Tibial nerve (tissue), 4 donors: Measurements from ENCODE around the gene TMEM179B.

ENCODE experiments used
- EP300 ChIP-seq, 2 donors: sonication (generic); formaldehyde crosslinking; IDR thresholded peaks; one replicate each; pipeline ENCODE4 v1.6.1; 2017; ENCODE audit warnings: antibody characterized with exemption in 2 of 2, mild to moderate bottlenecking in 1 of 2
- POLR2A ChIP-seq, 2 donors: fragments of 450-650 bp; IDR thresholded peaks; one replicate each; pipeline ENCODE4 v1.6.1; 2017; ENCODE audit warnings: antibody characterized with exemption in 2 of 2, mild to moderate bottlenecking in 2 of 2, moderate library complexity in 2 of 2
- TF ChIP-seq, protein P1 (sequence below), 5 experiments: fragments of 200-600 bp in 3 of 5; fragments of 450-650 bp in 2 of 5; sonication (generic) in 3 of 5; IDR thresholded peaks; one replicate each; pipeline ENCODE4 v1.5.1; 2016 to 2019; ENCODE audit warnings: antibody characterized with exemption in 5 of 5, mild to moderate bottlenecking in 3 of 5, moderate library complexity in 2 of 5

GRCh38 chr11:62794201-62794775, 7.1 kb downstream of the TMEM179B start:
- TF ChIP-seq EP300 (IDR thresholded peaks at IDR 0.05) (no peak), POLR2A (IDR thresholded peaks at IDR 0.05) (no peak)
- TF ChIP-seq, protein P1, sequence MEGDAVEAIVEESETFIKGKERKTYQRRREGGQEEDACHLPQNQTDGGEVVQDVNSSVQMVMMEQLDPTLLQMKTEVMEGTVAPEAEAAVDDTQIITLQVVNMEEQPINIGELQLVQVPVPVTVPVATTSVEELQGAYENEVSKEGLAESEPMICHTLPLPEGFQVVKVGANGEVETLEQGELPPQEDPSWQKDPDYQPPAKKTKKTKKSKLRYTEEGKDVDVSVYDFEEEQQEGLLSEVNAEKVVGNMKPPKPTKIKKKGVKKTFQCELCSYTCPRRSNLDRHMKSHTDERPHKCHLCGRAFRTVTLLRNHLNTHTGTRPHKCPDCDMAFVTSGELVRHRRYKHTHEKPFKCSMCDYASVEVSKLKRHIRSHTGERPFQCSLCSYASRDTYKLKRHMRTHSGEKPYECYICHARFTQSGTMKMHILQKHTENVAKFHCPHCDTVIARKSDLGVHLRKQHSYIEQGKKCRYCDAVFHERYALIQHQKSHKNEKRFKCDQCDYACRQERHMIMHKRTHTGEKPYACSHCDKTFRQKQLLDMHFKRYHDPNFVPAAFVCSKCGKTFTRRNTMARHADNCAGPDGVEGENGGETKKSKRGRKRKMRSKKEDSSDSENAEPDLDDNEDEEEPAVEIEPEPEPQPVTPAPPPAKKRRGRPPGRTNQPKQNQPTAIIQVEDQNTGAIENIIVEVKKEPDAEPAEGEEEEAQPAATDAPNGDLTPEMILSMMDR (IDR thresholded peaks at IDR 0.05), result no peak
